Measurements from ENCODE around the gene ATG2B.
A peak's percentile ranks its signal among the peaks of the same experiment; 100 is the strongest.

The ATG2B gene

DNA sequence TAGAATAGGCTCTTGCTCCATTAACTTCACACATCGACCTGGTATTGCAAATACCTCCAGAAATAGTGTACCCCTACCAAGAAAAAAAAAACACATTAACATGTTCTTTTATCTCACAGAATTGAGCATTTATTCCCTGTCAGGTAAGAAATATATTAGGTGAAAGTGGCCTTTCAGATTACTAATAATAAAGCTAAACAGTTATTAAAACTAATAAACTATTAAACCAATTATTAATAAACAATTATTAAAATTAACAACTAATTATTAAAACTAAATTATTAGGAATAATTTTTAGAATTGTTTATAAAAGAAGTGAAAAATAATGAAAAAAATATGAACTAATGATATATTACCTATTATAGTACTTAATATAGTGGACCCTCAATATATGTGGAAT lies 21.6 kb upstream of the ATG2B start:
- Histone ChIP-seq H3K27ac (ENCODE audit: low read length) (no peak overlapping the region), H3K27me3 (ENCODE audit: low read depth, low read length) (no peaks in the 10 kb centered on the region), H3K4me2 (ENCODE audit: low read length) (no peak overlapping the region), H3K9me3 (ENCODE audit: insufficient read depth, low read length) (no peaks in the 10 kb centered on the region), H3K4me3 (ENCODE audit: low read length) (no peak overlapping the region), H4K20me1 (ENCODE audit: insufficient read depth, low read length) (no peaks in the 10 kb centered on the region), H3K79me2 (ENCODE audit: low read length) (no peaks in the 10 kb centered on the region), H3K9ac (ENCODE audit: low read length) (no peak overlapping the region), H2AFZ (ENCODE audit: low read depth, low read length) (no peak overlapping the region), H3K36me3 (replicated peaks; ENCODE audit: low read depth, low read length) (no peaks in the 10 kb centered on the region), H3K4me1 (ENCODE audit: low read length) (peaks cover 15% of the 10 kb centered on the region)
- no peak for TF ChIP-seq EZH2phosphoT487 (IDR thresholded peaks at IDR 0.05; ENCODE audit: low read depth)
- TF ChIP-seq, protein P1, sequence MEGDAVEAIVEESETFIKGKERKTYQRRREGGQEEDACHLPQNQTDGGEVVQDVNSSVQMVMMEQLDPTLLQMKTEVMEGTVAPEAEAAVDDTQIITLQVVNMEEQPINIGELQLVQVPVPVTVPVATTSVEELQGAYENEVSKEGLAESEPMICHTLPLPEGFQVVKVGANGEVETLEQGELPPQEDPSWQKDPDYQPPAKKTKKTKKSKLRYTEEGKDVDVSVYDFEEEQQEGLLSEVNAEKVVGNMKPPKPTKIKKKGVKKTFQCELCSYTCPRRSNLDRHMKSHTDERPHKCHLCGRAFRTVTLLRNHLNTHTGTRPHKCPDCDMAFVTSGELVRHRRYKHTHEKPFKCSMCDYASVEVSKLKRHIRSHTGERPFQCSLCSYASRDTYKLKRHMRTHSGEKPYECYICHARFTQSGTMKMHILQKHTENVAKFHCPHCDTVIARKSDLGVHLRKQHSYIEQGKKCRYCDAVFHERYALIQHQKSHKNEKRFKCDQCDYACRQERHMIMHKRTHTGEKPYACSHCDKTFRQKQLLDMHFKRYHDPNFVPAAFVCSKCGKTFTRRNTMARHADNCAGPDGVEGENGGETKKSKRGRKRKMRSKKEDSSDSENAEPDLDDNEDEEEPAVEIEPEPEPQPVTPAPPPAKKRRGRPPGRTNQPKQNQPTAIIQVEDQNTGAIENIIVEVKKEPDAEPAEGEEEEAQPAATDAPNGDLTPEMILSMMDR (IDR thresholded peaks at IDR 0.05; ENCODE audit: low read depth, low read length), result no peak

DNA sequence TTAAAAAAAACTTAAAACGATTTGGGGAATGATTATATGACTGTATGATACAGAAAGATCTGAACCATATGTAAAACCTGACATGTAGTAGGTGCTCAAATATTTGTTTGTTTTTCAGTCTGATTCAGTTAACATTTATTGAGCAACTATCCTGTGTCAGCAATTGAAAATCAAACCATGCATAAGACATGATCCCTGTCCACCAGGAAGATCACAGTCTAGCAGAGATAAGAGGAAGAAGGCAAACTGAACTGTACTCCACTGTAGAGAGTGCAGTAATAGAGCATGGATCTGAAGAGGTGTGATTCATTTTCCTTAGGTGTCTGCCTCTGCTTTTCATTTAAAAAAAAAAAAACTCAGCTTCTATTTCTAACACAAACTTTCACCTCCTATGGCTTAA lies 20.9 kb upstream of the ATG2B start:
- TF ChIP-seq EZH2phosphoT487 (IDR thresholded peaks at IDR 0.05; ENCODE audit: low read depth), result no peak
- TF ChIP-seq, protein P1 (IDR thresholded peaks at IDR 0.05; ENCODE audit: low read depth, low read length), result no peak
- no peak overlapping the region for H2AFZ ChIP-seq (ENCODE audit: low read depth, low read length)
- no peak overlapping the region for H3K4me2 ChIP-seq (ENCODE audit: low read length)
- no peak overlapping the region for H3K9ac ChIP-seq (ENCODE audit: low read length)
- H3K27ac ChIP-seq (ENCODE audit: low read length), result no peak overlapping the region
- no peak overlapping the region for H3K4me3 ChIP-seq (ENCODE audit: low read length)
- no peaks in the 10 kb centered on the region for H3K36me3 ChIP-seq (replicated peaks; ENCODE audit: low read depth, low read length)
- H3K27me3 ChIP-seq (ENCODE audit: low read depth, low read length), result no peaks in the 10 kb centered on the region
- H3K4me1 ChIP-seq (ENCODE audit: low read length), result peaks cover 15% of the 10 kb centered on the region
- no peaks in the 10 kb centered on the region for H4K20me1 ChIP-seq (ENCODE audit: insufficient read depth, low read length)
- H3K79me2 ChIP-seq (ENCODE audit: low read length), result no peaks in the 10 kb centered on the region
- H3K9me3 ChIP-seq (ENCODE audit: insufficient read depth, low read length), result no peaks in the 10 kb centered on the region

DNA sequence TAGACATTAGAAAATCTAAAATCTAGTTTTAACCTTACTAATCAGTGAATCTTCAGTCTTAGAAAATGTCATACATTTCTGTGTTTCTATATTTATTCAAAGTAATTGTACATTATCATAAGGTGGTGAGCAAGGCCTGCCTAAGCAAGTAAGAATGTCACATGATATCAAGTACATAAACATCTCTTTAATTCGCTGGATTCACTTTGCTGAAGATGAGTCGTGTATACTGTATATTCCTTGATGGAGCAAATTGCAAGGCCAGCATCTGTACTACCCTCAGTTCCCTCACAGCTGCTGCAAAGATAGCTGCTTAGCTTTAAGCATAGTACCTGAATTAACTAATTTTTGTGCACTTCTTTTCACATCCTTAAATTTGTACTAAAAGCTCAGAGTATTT lies 20.3 kb upstream of the ATG2B start:
- Histone ChIP-seq H3K4me1 (ENCODE audit: low read length) (peaks cover 15% of the 10 kb centered on the region), H3K36me3 (replicated peaks; ENCODE audit: low read depth, low read length) (no peaks in the 10 kb centered on the region), H3K27me3 (ENCODE audit: low read depth, low read length) (no peaks in the 10 kb centered on the region), H2AFZ (ENCODE audit: low read depth, low read length) (no peak overlapping the region), H3K79me2 (ENCODE audit: low read length) (no peaks in the 10 kb centered on the region), H3K27ac (ENCODE audit: low read length) (no peak overlapping the region), H3K4me2 (ENCODE audit: low read length) (no peak overlapping the region), H3K9me3 (ENCODE audit: insufficient read depth, low read length) (no peaks in the 10 kb centered on the region), H4K20me1 (ENCODE audit: insufficient read depth, low read length) (no peaks in the 10 kb centered on the region), H3K9ac (ENCODE audit: low read length) (no peak overlapping the region), H3K4me3 (ENCODE audit: low read length) (no peak overlapping the region)
- no peak for TF ChIP-seq EZH2phosphoT487 (IDR thresholded peaks at IDR 0.05; ENCODE audit: low read depth)
- TF ChIP-seq, protein P1 (IDR thresholded peaks at IDR 0.05; ENCODE audit: low read depth, low read length), result no peak

DNA sequence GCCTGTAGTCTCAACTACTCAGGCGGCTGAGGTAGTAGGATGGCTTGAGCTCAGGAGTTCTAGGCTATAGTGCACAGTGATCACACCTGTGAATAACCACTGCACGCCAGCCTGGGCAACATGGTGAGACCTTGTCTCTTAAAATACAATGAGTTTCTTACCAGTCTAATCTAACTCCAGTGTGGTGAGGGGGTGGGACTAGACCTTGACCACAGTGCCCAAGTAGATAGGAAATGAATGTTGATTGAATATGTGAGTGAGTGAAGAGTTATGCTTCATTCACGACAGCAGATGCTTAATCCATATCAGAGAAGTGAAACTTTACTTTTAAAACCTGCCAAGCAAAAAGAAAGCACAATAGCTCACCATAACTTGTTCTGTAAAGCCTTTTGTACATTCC lies 17.6 kb upstream of the ATG2B start:
- H3K27me3 ChIP-seq (ENCODE audit: low read depth, low read length), result no peaks in the 10 kb centered on the region
- TF ChIP-seq EZH2phosphoT487 (IDR thresholded peaks at IDR 0.05; ENCODE audit: low read depth), result no peak
- TF ChIP-seq, protein P1 (IDR thresholded peaks at IDR 0.05; ENCODE audit: low read depth, low read length), result no peak
- 0 out of 2 replicates have a peak overlapping the region, but pooled peaks have one; percentile 5 for H3K27ac ChIP-seq (ENCODE audit: low read length)
- H3K4me2 ChIP-seq (ENCODE audit: low read length), result peak overlapping the region; percentile 69
- H3K9ac ChIP-seq (ENCODE audit: low read length), result no peak overlapping the region; the same call in 1 of the 2 replicates
- no peaks in the 10 kb centered on the region for H4K20me1 ChIP-seq (ENCODE audit: insufficient read depth, low read length)
- H3K4me3 ChIP-seq (ENCODE audit: low read length), result peak overlapping the region; percentile 24
- H3K9me3 ChIP-seq (ENCODE audit: insufficient read depth, low read length), result no peaks in the 10 kb centered on the region
- H3K4me1 ChIP-seq (ENCODE audit: low read length), result peaks cover 15% of the 10 kb centered on the region
- no peaks in the 10 kb centered on the region for H3K79me2 ChIP-seq (ENCODE audit: low read length)
- H3K36me3 ChIP-seq (replicated peaks; ENCODE audit: low read depth, low read length), result no peaks in the 10 kb centered on the region
- no peak overlapping the region for H2AFZ ChIP-seq (ENCODE audit: low read depth, low read length)
